Measurements from ENCODE around the gene BCL2.

BCL2 gene

DNA sequence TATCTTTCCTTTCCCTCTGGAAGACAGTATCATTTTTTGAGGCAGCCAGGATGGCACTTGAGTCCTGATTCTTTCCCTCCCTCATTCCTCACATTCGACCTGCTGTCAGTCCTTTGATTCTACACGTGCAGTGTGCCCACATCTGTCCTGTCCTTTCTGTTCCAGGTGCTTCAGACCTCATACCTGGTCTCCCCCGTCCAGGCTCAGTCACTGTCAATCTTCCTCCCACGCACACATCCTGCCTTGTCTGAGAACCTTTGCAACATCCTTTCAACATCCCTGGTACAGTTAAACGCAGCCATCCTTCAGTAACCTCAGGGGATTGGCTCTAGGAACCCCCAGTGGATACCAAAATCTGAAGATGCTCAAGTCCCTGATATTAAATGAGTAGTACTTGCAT is 10.1 kb downstream of the BCL2 start:
- DNase-seq (ENCODE audit: low read depth, low spot score) = no peak

- DNase-seq (ENCODE audit: low read depth, low spot score) = no peak
Measured at GRCh38 chr18:63307551-63308200, 11.9 kb downstream of the BCL2 start.

- DNase-seq (ENCODE audit: low read depth, low spot score) = no peak
Measured at GRCh38 chr18:63306819-63307550, 12.6 kb downstream of the BCL2 start.

DNA sequence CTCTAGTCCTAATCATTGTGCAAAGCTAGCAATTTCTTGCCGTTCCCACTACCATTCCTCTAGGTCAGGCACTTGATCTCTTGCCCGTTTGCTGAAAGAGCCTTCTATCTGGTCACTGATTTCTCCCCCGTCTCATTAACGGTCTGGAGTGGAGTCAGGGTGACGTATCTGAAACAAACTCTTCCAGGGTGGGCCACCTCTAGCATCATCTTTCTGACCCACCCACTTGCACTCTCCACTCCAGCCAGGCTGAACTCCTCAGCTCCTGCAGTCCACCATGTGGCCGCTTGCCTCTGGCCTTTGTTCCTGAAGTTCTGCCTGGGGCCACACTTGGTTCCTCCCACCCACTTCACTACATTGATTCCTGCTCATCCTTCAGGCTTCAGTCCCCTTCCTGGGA is 13.3 kb downstream of the BCL2 start:
- no peak for DNase-seq (ENCODE audit: low read depth, low spot score)

- DNase-seq (ENCODE audit: low read depth, low spot score) = no peak
Measured at GRCh38 chr18:63303547-63303946, 16.0 kb downstream of the BCL2 start.

DNA sequence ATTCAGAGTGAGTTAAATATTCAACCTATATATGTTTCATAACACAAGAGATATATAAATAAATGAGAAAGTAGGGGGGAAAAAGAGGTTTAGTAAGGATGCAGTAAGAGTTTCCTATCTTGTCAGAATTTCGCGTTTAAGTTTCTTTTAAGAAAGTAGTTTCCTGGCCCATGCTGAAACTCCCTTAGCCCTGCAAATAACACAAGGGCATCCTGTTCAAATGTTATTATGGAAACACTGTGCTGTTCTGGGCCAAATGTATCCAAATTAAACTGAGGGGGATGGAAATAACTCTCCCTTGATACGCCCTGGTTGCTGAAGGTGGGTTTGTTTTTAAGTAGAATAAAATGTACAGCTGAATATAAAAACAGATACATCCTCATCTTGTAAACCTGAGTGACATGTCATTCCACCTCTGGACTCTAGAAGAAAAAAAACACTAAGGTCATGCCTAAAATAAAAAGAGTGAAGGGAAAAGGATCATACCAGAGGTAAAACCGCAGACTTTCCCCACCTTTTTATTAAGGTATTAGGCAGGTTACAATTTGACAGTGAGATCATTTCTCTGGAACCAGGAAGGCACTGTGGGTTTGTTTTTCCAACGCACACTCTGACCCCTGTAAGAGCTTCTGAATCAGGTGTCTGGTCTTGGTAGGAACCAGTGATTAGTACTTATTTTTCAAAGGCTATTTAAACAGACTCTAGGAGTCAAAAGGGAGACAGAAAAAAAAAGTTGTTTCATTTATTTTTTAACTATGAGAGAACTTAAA is 16.7 kb downstream of the BCL2 start:
- no peak for DNase-seq (ENCODE audit: low read depth, low spot score)

DNA sequence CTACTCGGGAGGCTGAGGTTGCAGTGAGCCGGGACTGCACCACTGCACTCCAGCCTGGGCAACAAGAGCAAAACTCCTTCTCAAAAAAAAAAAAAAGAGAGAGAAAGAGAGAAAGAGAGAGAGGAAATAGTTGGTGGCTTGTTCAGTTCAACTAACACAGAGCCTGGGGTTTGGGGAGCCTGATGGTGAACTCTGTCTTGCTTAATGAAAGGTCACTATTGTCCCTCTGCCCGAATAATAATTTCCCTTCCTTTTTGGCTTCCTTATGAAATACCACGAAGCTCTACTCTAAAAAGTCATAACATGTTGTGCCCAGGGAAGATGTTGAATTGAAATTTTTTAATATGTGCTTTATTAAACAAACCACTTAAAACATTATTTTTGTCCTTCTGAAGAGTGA is 17.3 kb downstream of the BCL2 start:
- DNase-seq (ENCODE audit: low read depth, low spot score) = no peak

DNA sequence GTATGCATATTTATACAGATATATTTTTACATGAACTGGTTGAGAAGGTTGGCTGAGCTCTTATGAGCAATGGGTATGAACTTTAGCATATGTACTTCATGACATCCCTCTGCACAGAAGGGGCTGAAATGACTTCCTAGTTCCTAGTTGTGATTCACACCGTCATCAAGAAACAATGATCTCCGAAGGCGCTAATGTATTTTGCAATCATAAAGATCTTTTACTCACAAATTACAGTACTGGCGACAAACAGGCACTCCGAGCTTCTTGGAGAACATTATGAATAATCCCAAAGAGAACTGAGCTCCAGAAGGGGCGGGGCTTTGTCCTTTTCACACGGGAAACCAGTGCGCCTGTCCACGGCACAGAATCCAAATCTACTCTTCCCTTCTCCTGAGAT is 18.1 kb downstream of the BCL2 start:
- DNase-seq (ENCODE audit: low read depth, low spot score) = no peak

GRCh38 chr18:63299837-63300745 is 19.5 kb downstream of the BCL2 start:
- no peak for DNase-seq (ENCODE audit: low read depth, low spot score)

- DNase-seq (ENCODE audit: low read depth, low spot score) = no peak
Measured at GRCh38 chr18:63298400-63299365, 20.9 kb downstream of the BCL2 start.

GRCh38 chr18:63297687-63298399 is 21.7 kb downstream of the BCL2 start:
- DNase-seq (ENCODE audit: low read depth, low spot score) = no peak

- no peak for DNase-seq (ENCODE audit: low read depth, low spot score)
Measured at GRCh38 chr18:63293935-63294334, 25.6 kb downstream of the BCL2 start.

GRCh38 chr18:63292831-63293683 is 26.5 kb downstream of the BCL2 start:
- no peak for DNase-seq (ENCODE audit: low read depth, low spot score)

GRCh38 chr18:63291278-63291677 is 28.3 kb downstream of the BCL2 start:
- no peak for DNase-seq (ENCODE audit: low read depth, low spot score)

DNA sequence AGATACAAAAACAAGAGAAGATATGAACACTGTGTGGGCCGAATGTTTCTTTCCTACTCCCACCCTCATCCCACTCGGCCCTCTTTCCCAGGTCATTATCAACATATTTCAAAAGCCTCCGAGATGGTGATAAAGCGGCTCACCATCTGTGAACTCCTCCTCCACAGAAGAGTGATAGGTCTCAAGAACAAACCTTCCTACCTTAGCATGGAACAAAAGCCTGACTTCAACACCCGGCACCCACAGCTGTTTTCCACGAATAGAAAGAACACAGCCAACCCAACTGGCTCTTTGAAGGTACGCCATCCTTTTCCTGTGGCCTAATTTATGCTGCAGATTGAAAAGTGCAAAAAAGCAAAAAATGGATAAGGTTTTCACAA is 28.8 kb downstream of the BCL2 start:
- no peak for DNase-seq (ENCODE audit: low read depth, low spot score)

DNA sequence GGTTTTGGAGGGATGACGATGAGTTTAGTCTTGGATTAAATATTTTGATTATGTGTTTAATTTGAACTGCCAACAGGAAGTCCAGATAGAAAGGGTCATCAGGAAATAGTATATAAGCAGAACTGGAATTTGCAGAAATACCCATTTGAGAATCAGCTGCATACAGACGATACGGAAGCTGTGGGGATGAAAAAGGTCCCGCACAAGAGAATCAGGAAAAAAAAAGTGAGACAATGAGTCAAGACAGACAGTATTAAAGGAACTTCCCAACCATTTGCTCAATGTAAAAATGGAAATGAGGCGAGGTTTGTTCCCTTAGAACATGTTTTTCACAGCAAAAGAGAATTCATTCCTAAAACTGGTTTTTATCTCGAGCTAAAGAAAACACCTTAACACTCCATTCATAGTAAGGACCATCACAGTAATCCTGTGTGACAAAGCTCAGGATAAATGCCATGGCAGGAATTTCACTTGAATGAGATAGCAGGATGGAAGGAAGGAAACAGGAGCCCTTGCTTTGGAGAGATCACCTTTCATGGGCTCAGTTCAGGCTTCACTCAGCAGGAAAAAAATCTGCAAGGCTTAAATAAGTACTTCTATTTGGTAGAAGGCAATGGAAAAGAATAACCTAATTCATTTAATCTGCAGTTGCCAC is 29.3 kb downstream of the BCL2 start:
- no peak for DNase-seq (ENCODE audit: low read depth, low spot score)

- DNase-seq (ENCODE audit: low read depth, low spot score) = no peak
Measured at GRCh38 chr18:63288311-63288710, 31.3 kb downstream of the BCL2 start.

DNA sequence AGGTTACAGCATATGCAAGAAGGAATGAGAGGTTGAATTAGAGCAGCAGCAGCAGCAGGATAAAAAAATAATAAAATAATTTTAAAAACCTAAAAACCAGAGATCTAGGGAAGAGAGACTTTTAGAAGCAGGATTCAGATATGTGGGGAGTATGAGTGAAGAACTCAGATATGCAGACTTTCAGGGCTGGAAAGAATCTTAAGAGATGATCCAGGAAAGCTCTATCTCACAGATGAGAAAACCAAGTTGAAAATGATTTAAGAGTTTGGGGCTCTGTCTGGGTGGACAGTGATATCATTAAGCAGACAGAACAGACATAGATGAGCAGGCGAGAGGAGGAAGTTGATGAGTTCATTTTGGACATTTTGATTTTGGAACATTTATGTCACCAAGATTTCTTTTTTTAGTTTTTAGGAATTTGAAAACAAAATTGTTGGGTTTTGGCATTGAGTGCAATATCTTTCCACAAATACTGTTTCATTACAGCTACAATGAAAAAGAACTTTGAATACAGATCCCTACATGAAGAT is 31.8 kb downstream of the BCL2 start:
- DNase-seq (ENCODE audit: low read depth, low spot score) = no peak
